Heart left ventricle (tissue), 13 donors: ENCODE results near the gene MEG3.

Experiments used
- CTCF ChIP-seq, 12 donors: fragments of 200-600 bp; sonication (generic) in 4 of 12; IDR thresholded peaks; one replicate each; pipeline versions ENCODE4 v1.5.0 to v1.8.0; 2018 to 2022; ENCODE audit warnings: antibody characterized with exemption in 12 of 12, mild to moderate bottlenecking in 5 of 12
- POLR2A ChIP-seq, 2 donors: fragments of 450-650 bp; IDR thresholded peaks; one replicate each; pipeline ENCODE4 v1.6.1; 2017; ENCODE audit warnings: antibody characterized with exemption in 2 of 2, mild to moderate bottlenecking in 2 of 2, moderate library complexity in 2 of 2
- donor health status: ischemic (EF 13 %, LVEDD 7.1; RV severe dilation, severe dysfunction).
- donor health status: DM: no; HTN: yes; CAD: no.
- donor health status: DM: no; HTN: no; CAD: no.
- donor health status: ischemic (EF 25% LVEDD 6.9; RV normal size, moderate dysfunction).
- donor health status: ischemic (EF 25% LVEDD 5.7; RV mildly dilated, moderate dysfunction).
- donor health status: ischemic (EF 35%, LVEDD 5.7; RV mildly dilated, moderate dysfunction).
- donor health status: nonischemic (EF 11% LVEDD 7.7; RV severe dilation, severe dysfunction).
- donor health status: DM: yes; HTN: yes; CAD: no.
- donor health status: PGD.
- donor health status: ischemic (EF 29% LVEDD 5.4; RV normal size, mild dysfunction).
- donor health status: nonischemic (EF 23%, LVEDD 6.1; RV moderate dilation, normal function).

- TF ChIP-seq CTCF (IDR thresholded peaks at IDR 0.05) (no peak), POLR2A (IDR thresholded peaks at IDR 0.05) (no peak)
Measured at GRCh38 chr14:100901391-100902183, 75.7 kb downstream of the MEG3 start.
